H1 (cell line): ENCODE results near the gene EPHA4. TPM values are rescaled to one million over a fixed set of nuclear protein-coding genes. Genes with fewer than 3 reads are reported as not detected.

Source experiments
- ATF2 ChIP-seq: IDR thresholded peaks from 2 replicates; pipeline ENCODE4 v1.6.1; 2012; ENCODE audit warnings: low read length, inconsistent platforms
- USF2 ChIP-seq: IDR thresholded peaks from 2 replicates; pipeline ENCODE4 v1.6.1; 2011; ENCODE audit warnings: low read length, improper control_type of control experiment
- polyA plus RNA-seq, 7 experiments: library from polyadenylated mRNA; depleted of rRNA in 3 of 7; stranded (reverse) in 5 of 7; unstranded in 2 of 7; fragments of >200 nt in 5 of 7; fragments of 200-250 nt in 2 of 7; gene quantifications; 1 replicate in 5 of 7; 2 replicates in 1 of 7; 4 replicates in 1 of 7; pipeline versions ENCODE4 v1.2.1 to v1.2.3, GENCODE V29; 2011 to 2013; ENCODE audit warnings: missing spikeins in 2 of 7, mixed read lengths in 2 of 7
- total RNA-seq: library from RNA; stranded (reverse); fragmentation: NEBNext Ultra II Directional; extraction: Animal tissue kit (Norgen Biotek cat#: 25700); gene quantifications from 2 replicates; pipeline ENCODE4 v1.2.1, GENCODE V29; 2021

Gene EPHA4
- total and polyA plus RNA-seq, 2 of the 8 experiments (the other 6 are each of a cell fraction or from before 2014, with no cell fraction given) = 4.3 to 5.7 TPM

- TF ChIP-seq ATF2 (no peak), USF2 (no peak)
- TF ChIP-seq, all 59 proteins: peak for 0
These were observed 53.7 kb downstream of the EPHA4 start (continued) for GRCh38 chr2:221518201-221518934.
